GM19463 (cell line): Measurements from ENCODE around the gene HDAC4.

ENCODE experiments used
- ATAC-seq: cut with Tn5 transposase; IDR thresholded peaks from one replicate; pipeline ENCODE4 v1.9.1; 2021; ENCODE audit warnings: mild to moderate bottlenecking, moderate library complexity; ENCODE audit not compliant: unreplicated experiment

The HDAC4 gene

GRCh38 chr2:239064253-239064652, 336.6 kb downstream of the HDAC4 start:
- ATAC-seq, result no peak

- no peak for ATAC-seq
Measured at GRCh38 chr2:239062743-239063142, 338.1 kb downstream of the HDAC4 start.

GRCh38 chr2:239061824-239062570, 338.8 kb downstream of the HDAC4 start:
- ATAC-seq, result no peak

GRCh38 chr2:239061121-239061666, 339.6 kb downstream of the HDAC4 start:
- no peak for ATAC-seq

- no peak for ATAC-seq
Measured at GRCh38 chr2:239060676-239061075, 340.1 kb downstream of the HDAC4 start.

- ATAC-seq, result no peak
Measured at GRCh38 chr2:239059854-239060253, 341.0 kb downstream of the HDAC4 start.

GRCh38 chr2:239058766-239059165, 342.1 kb downstream of the HDAC4 start:
- ATAC-seq, result no peak

GRCh38 chr2:239057533-239057932, 343.3 kb downstream of the HDAC4 start:
- ATAC-seq, result no peak

- ATAC-seq, result no peak
Measured at GRCh38 chr2:239056611-239057010, 344.2 kb downstream of the HDAC4 start.

GRCh38 chr2:239055756-239056493, 344.9 kb downstream of the HDAC4 start:
- no peak for ATAC-seq

- no peak for ATAC-seq
Measured at GRCh38 chr2:239054921-239055320, 345.9 kb downstream of the HDAC4 start.

- no peak for ATAC-seq
Measured at GRCh38 chr2:239053801-239054503, 346.9 kb downstream of the HDAC4 start.

- ATAC-seq, result no peak
Measured at GRCh38 chr2:239052798-239053665, 347.8 kb downstream of the HDAC4 start.

- ATAC-seq, result no peak
Measured at GRCh38 chr2:239051891-239052445, 348.9 kb downstream of the HDAC4 start.

- no peak for ATAC-seq
Measured at GRCh38 chr2:239050252-239050649, 350.6 kb downstream of the HDAC4 start.

GRCh38 chr2:239049421-239050251, 351.2 kb downstream of the HDAC4 start:
- no peak for ATAC-seq

- ATAC-seq, result no peak
Measured at GRCh38 chr2:239048736-239049135, 352.1 kb downstream of the HDAC4 start.

GRCh38 chr2:239047861-239048260, 353.0 kb downstream of the HDAC4 start:
- ATAC-seq, result no peak

GRCh38 chr2:239047420-239047819, 353.4 kb downstream of the HDAC4 start:
- ATAC-seq, result no peak
